Right renal pelvis (tissue), 4 donors: ENCODE measurements around the gene CENPF. TPM values are rescaled to one million over a fixed set of nuclear protein-coding genes. Genes with fewer than 3 reads are reported as not detected.
"Not testable (repeated sequence)": the region's sequence is repeated elsewhere in the genome, so short reads cannot be mapped to it uniquely, and the experiment has no call there.

ENCODE experiments used
- DNase-seq, 4 donors: peaks; one replicate each; pipeline ENCODE4 v3.0.0-alpha.2; 2013; ENCODE audit warnings: low read depth in 4 of 4, low spot score in 3 of 4, missing footprints in 1 of 4
- polyA plus RNA-seq, 4 donors: library from polyadenylated mRNA; unstranded; fragments of 120-200 nt; gene quantifications; one replicate each; pipeline ENCODE4 v1.2.1, GENCODE V29; 2013; ENCODE audit not compliant: insufficient read length in 4 of 4

The CENPF gene
- polyA plus RNA-seq, 4 donors: 76.1 to 92.5 (median 87.3) TPM

GRCh38 chr1:214583824-214584554 is 19.0 kb upstream of the CENPF start:
- no peak for DNase-seq

GRCh38 chr1:214584805-214585766 is 17.9 kb upstream of the CENPF start:
- no peak for DNase-seq

DNA sequence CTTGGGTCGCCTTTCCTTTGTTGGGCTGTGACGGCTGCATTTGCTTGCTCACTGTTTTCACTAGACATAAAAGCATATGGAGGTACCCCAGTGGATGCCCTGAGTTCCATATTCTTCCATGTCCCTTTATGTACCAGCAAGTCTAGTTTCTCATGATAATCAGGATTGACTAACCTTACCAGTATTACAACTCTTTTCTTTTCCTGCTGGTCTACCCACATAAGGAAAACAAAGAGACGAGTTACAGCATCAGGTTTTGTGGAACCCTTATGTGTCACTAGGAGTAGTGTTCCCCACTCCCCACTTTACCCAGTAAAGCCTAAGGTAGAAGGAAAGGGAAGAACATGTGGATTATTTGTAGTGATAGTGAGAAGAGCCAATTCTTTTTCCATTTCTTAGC is 16.4 kb upstream of the CENPF start:
- no peak for DNase-seq

GRCh38 chr1:214587165-214587564 is 15.8 kb upstream of the CENPF start:
- DNase-seq: no peak

- no peak for DNase-seq
These were observed 13.9 kb upstream of the CENPF start for GRCh38 chr1:214588963-214589597.

DNA sequence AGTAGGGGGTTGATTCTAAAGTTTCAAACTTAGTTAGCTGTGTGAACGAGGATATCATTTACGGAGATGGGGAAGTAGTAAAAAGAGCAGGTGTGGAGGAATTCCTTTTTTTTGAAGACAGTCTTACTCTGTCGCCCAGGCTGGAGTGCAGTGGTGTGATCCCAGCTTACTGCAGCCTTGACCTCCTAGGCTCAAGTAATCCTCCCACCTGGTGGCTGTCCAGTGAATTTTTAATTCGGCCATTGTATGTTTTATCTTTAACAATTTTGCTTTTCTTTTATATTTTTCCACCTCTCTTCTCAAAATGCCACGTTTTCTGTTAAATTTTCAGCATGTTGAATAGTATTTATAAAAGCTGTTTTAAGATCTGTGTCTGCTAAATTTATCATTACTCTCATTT is 12.3 kb upstream of the CENPF start:
- no peak for DNase-seq

DNA sequence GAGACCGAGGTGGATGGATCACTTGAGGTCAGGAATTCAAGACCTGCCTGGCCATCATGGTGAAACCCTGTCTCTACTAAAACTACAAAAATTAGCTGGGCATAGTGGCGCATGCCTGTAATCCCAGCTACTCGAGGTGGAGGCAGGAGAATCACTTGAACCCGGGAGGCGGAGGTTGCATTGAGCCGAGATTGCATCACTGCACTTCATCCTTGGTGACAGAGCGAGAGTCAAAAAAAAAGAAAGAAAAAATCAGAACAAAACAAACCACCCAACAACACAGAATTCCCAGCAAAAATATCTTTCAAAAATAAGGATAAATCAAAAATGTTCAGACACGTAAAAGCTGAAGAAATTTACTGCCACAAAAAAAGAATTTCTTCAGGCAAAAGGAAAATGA is 11.1 kb upstream of the CENPF start:
- DNase-seq: not testable (repeated sequence)

DNA sequence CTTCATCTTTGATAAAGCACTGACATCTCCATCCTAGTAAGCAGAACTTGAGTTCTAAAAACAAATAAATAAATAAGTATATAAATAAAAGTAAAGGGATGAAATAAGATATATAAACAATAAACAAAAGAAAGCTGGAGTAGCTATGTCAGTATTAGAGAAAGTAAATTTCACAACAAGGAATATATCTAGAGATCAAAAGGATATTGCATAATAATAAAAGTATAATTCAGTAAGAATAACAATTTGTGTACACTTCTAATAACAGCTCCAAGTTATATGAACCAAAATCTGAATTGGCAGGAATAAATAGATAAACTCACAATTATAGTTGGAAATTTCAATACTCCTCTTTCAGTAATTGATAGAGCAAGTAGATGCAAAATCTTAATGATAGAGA is 9.8 kb upstream of the CENPF start:
- DNase-seq: no peak

DNA sequence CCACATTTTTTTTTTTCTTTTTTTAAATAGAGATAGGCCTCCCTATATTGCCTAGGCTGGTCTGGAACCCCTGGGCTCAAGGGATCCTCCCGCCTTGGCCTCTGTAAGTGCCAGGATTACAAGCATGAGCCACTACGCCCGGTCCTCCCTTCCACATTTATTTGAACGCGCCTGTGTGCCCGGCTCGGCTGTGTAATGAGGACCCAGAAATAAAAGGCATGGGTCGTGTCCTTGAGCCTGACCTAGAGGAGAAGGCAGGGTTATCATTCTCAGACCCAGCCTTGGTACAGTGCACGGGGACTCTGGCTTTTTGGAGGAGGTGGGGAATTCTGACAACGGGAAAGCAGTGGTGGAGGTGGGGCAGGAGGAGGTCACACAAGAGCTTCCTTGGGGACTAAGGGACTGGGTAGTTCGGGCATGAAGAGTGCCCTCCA is 841 bp downstream of the CENPF start:
- no peak for DNase-seq

GRCh38 chr1:214604523-214604922 is 1.5 kb downstream of the CENPF start:
- no peak for DNase-seq

GRCh38 chr1:214605484-214605883 is 2.5 kb downstream of the CENPF start:
- DNase-seq: not testable (repeated sequence)

- not testable (repeated sequence) for DNase-seq
These were observed 3.2 kb downstream of the CENPF start for GRCh38 chr1:214605933-214606925.

- DNase-seq: not testable (repeated sequence)
These were observed 4.7 kb downstream of the CENPF start for GRCh38 chr1:214607492-214608215.

GRCh38 chr1:214608216-214608783 is 5.3 kb downstream of the CENPF start:
- DNase-seq: not testable (repeated sequence)

- not testable (repeated sequence) for DNase-seq
These were observed 5.8 kb downstream of the CENPF start for GRCh38 chr1:214608817-214609216.

DNA sequence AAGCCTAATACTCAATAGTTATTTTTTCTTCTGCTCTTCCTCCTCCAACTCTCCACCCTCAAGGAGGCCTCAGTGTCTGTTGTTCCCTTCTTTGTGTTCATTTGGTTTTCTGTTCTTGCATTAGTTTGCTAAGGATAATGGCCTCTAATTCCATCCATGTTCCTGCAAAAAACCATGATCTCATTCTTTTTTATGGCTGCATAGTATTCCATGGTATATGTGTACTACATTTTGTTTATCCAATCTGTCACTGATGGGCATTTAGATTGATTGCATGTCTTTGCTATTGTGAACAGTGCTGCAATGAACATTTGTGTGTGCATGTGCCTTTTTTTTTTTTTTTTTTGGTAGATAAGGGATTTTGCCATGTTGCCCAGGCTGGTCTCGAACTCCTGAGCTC is 6.7 kb downstream of the CENPF start:
- DNase-seq: no peak

- not testable (repeated sequence) for DNase-seq
These were observed 7.1 kb downstream of the CENPF start for GRCh38 chr1:214610136-214610535.

DNA sequence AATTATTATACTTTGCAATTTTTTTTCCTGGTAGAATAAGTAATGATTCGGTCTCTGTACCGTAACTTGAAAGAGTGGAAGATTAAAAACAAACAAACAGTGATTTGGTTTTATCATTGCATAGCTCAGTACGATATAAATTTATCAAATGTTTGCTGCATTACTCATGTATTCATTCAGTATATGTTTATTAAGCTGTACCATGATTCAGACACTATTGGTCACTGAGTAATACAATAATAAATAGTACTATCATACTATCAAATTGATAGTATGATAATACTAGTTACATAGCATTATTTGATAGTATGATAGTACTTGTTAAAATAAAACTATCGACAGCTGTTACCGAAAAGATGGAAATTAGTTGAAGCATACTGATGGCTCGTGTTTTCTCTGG is 12.1 kb downstream of the CENPF start:
- no peak for DNase-seq

DNA sequence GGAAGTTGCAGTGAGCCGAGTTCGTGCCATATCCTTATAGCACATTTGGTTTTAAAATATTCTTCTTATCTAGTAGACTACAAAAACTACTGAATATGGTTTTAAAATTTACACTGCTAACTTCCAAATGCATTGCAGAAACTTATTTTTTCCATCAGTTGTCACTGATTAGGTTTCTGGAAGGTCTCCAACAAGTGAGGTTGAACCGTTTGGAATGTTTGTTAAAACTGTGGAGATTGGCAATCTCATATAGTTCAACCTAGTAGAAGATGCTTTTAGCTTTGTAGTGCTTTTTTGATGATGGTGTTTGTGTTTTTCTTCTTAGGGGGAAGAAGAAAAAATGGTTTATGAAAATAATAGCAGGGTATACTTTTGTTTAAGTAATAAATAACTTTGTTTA is 12.9 kb downstream of the CENPF start:
- no peak for DNase-seq
